DOHH2 (cell line): ENCODE results near the gene UFM1.

Source experiments
- CTCF ChIP-seq: fragments of 200-600 bp; sonication (generic); IDR thresholded peaks from one replicate; pipeline ENCODE4 v1.5.1; 2014; ENCODE audit warnings: antibody characterized with exemption, mild to moderate bottlenecking, low read depth, low read length; ENCODE audit not compliant: poor library complexity, severe bottlenecking
- EZH2phosphoT487 ChIP-seq: fragments of 200-600 bp; sonication (generic); IDR thresholded peaks from 2 replicates; pipeline ENCODE4 v1.6.1; 2017; ENCODE audit warnings: borderline replicate concordance, mild to moderate bottlenecking, antibody characterized with exemption, low read length, moderate library complexity, mixed read lengths

- no peak for TF ChIP-seq EZH2phosphoT487
- TF ChIP-seq CTCF, result no peak
Observed at GRCh38 chr13:38328699-38329098, 21.0 kb upstream of the UFM1 start.
